Measurements from ENCODE around the gene LACC1.

DNA sequence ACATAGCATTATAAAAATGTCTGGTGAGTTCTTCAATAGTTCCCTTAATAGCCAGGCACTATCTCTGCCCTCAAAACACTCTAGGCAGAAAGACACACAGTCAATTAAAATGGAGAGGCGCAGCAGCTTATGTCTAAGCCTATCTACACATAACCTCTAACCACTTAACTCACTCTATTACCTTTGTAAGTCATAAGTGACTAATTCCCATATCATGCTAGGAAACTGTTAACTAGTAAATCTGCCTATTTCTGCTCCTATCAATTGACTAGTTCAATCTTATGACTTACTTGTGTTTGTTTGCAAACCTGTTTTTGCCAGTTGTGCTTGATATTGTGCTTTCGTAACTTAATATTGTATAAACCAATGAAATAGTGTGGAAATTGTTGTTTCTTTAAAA is 3.3 kb upstream of the LACC1 start:
- TF ChIP-seq, protein P1, sequence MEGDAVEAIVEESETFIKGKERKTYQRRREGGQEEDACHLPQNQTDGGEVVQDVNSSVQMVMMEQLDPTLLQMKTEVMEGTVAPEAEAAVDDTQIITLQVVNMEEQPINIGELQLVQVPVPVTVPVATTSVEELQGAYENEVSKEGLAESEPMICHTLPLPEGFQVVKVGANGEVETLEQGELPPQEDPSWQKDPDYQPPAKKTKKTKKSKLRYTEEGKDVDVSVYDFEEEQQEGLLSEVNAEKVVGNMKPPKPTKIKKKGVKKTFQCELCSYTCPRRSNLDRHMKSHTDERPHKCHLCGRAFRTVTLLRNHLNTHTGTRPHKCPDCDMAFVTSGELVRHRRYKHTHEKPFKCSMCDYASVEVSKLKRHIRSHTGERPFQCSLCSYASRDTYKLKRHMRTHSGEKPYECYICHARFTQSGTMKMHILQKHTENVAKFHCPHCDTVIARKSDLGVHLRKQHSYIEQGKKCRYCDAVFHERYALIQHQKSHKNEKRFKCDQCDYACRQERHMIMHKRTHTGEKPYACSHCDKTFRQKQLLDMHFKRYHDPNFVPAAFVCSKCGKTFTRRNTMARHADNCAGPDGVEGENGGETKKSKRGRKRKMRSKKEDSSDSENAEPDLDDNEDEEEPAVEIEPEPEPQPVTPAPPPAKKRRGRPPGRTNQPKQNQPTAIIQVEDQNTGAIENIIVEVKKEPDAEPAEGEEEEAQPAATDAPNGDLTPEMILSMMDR (IDR thresholded peaks at IDR 0.05; ENCODE audit: extremely low read depth in 1 of 2, insufficient read depth in 1 of 2, low read depth in 1 of 2, low read length in 2 of 2), result no peak
- no peak for TF ChIP-seq POLR2AphosphoS5 (IDR thresholded peaks at IDR 0.05; ENCODE audit: insufficient read depth, low read depth, low read length)
- no peak for TF ChIP-seq JUN (IDR thresholded peaks at IDR 0.05; ENCODE audit: borderline replicate concordance, insufficient read depth, insufficient read length, low read depth)
- no peak for TF ChIP-seq POLR2A (IDR thresholded peaks at IDR 0.05; ENCODE audit: low read depth, low read length)
- no peak for TF ChIP-seq MYC (IDR thresholded peaks at IDR 0.05; ENCODE audit: low read depth, low read length)
- no peak for TF ChIP-seq EZH2 (IDR thresholded peaks at IDR 0.05; ENCODE audit: borderline replicate concordance, low read depth, low read length, severe bottlenecking)
- no peak for TF ChIP-seq MAX (IDR thresholded peaks at IDR 0.05; ENCODE audit: insufficient read depth, insufficient read length)
